PC-3 (cell line): ENCODE measurements around the gene ZNF860. TPM values are rescaled to one million over a fixed set of nuclear protein-coding genes. Genes with fewer than 3 reads are reported as not detected.

Experiments used
- ATAC-seq: fragments of 200-7000 bp; cut with Tn5 transposase; 2 replicates; pipeline ENCODE4 v1.9.1; 2020; ENCODE audit warnings: mild to moderate bottlenecking, moderate library complexity
- BruUV-seq: library from RNA; stranded (reverse); fragments of 400-500 nt; replicated peaks from 2 replicates; lab custom pipeline; 2021; lab: Mats Ljungman, UMichigan
- CTCF ChIA-PET: fragments of 300-600 bp; sonication (Branson Sonifier 250); formaldehyde crosslinking; loops from one replicate; lab custom pipeline; 2022; ENCODE audit warnings: antibody characterized with exemption; lab: Charles Lee
- POLR2A ChIA-PET: fragments of 300-600 bp; sonication (Branson Sonifier 250); formaldehyde crosslinking; loops from one replicate; lab custom pipeline; 2022; ENCODE audit warnings: antibody characterized with exemption; ENCODE audit not compliant: unreplicated experiment; lab: Charles Lee
- DNase-seq: peaks from one replicate; pipeline ENCODE4 v3.0.0-alpha.2; 2015
- H2AFZ ChIP-seq: fragments of 300-600 bp; sonication (generic); 2 replicates; pipeline ENCODE4 v1.6.0; 2016; ENCODE audit warnings: antibody characterized with exemption, low read length
- H3F3A ChIP-seq: fragments of 300-600 bp; sonication (generic); one replicate; pipeline ENCODE4 v1.6.0; 2017; ENCODE audit warnings: antibody characterized with exemption, low read length, control low read depth, mild to moderate bottlenecking; ENCODE audit not compliant: unreplicated experiment
- H3K27ac ChIP-seq: fragments of 300-600 bp; sonication (generic); 2 replicates; pipeline ENCODE4 v1.5.1; 2016; ENCODE audit warnings: mild to moderate bottlenecking, low read length
- H3K27me3 ChIP-seq: fragments of 300-600 bp; sonication (generic); 2 replicates; pipeline ENCODE4 v1.6.1; 2016; ENCODE audit warnings: low read length, mixed read lengths
- H3K36me3 ChIP-seq: fragments of 300-600 bp; sonication (generic); 2 replicates; pipeline ENCODE4 v1.6.1; 2016; ENCODE audit warnings: low read depth, mixed run types, low read length, mixed read lengths
- H3K4me1 ChIP-seq: fragments of 300-600 bp; sonication (generic); 2 replicates; pipeline ENCODE4 v1.5.1; 2016; ENCODE audit warnings: low read length; ENCODE audit not compliant: insufficient read depth
- H3K4me2 ChIP-seq: fragments of 300-600 bp; sonication (generic); 2 replicates; pipeline ENCODE4 v1.6.0; 2016; ENCODE audit warnings: low read length
- H3K4me3 ChIP-seq: fragments of 300-600 bp; sonication (generic); 2 replicates; pipeline ENCODE4 v1.5.1; 2016; ENCODE audit warnings: mild to moderate bottlenecking, low read length, mixed read lengths
- H3K79me2 ChIP-seq: fragments of 300-600 bp; sonication (generic); 2 replicates; pipeline ENCODE4 v1.6.1; 2017; ENCODE audit warnings: low read length, mixed read lengths
- H3K9ac ChIP-seq: fragments of 300-600 bp; sonication (generic); 2 replicates; pipeline ENCODE4 v1.6.0; 2016; ENCODE audit warnings: mild to moderate bottlenecking, low read length
- H3K9me2 ChIP-seq: fragments of 300-600 bp; sonication (generic); replicated peaks from 2 replicates; pipeline ENCODE4 v1.6.1; 2016; ENCODE audit warnings: mixed run types, low read length, mixed read lengths
- H3K9me3 ChIP-seq: fragments of 300-600 bp; sonication (generic); 2 replicates; pipeline ENCODE4 v1.6.1; 2016; ENCODE audit warnings: low read length, mixed read lengths
- H4K20me1 ChIP-seq: fragments of 300-600 bp; sonication (generic); 2 replicates; pipeline ENCODE4 v1.6.1; 2016; ENCODE audit warnings: low read length, mixed read lengths
- CTCF ChIP-seq: fragments of 300-600 bp; sonication (generic); conservative IDR thresholded peaks from 2 replicates; pipeline ENCODE4 v1.5.1; 2017; ENCODE audit warnings: antibody characterized with exemption, low read depth, mild to moderate bottlenecking, low read length
- EZH2 ChIP-seq: fragments of 300-600 bp; sonication (generic); IDR thresholded peaks from one replicate; pipeline ENCODE4 v1.6.1; 2017; ENCODE audit warnings: antibody characterized with exemption, mild to moderate bottlenecking, low read length; ENCODE audit not compliant: unreplicated experiment
- EZH2phosphoT487 ChIP-seq: fragments of 300-600 bp; sonication (generic); IDR thresholded peaks from 2 replicates; pipeline ENCODE4 v1.6.1; 2018; ENCODE audit warnings: mild to moderate bottlenecking, antibody characterized with exemption, low read length, borderline replicate concordance
- intact Hi-C: fragments of 100-400 bp; cut with micrococcal nuclease; formaldehyde crosslinking; loops from 2 replicates; pipeline ENCODE4 v1.9.0; 2023
- total RNA-seq: library from RNA; depleted of rRNA; stranded (reverse); fragments of >200 nt; gene quantifications from 2 replicates; pipeline ENCODE4 v1.2.3, GENCODE V29; 2014

ZNF860 gene
- total RNA-seq, 1 experiment from 2014 or later: 10.5 TPM

GRCh38 chr3:31947671-31948091 lies 33.9 kb upstream of the ZNF860 start:
- H3K27me3 ChIP-seq: no peaks in the 10 kb centered on the region
- no peak overlapping the region for H2AFZ ChIP-seq
- no TSS peak for BruUV-seq
- H3K9ac ChIP-seq: no peak overlapping the region
- ChIA-PET POLR2A (no interaction called here), CTCF (no interaction called here)
- H3K4me2 ChIP-seq: no peak overlapping the region
- TF ChIP-seq CTCF (no peak), EZH2 (no peak), EZH2phosphoT487 (no peak)
- H3F3A ChIP-seq: no peaks in the 10 kb centered on the region
- peaks cover 80% of the 10 kb centered on the region for H3K79me2 ChIP-seq
- 0 out of 2 replicates have a peak, but pooled peaks cover 3% of the 10 kb centered on the region for H3K36me3 ChIP-seq
- peaks cover 13% of the 10 kb centered on the region; the same call in 1 of the 2 replicates for H4K20me1 ChIP-seq
- intact Hi-C loops: no loop called here
- H3K27ac ChIP-seq: no peak overlapping the region
- DNase-seq (no peak), ATAC-seq (peak; percentile 12; the same call in 1 of the 2 replicates)
- H3K9me3 ChIP-seq: no peaks in the 10 kb centered on the region
- H3K9me2 ChIP-seq: no peaks in the 10 kb centered on the region
- peaks cover 8% of the 10 kb centered on the region; the same call in 1 of the 2 replicates for H3K4me1 ChIP-seq
- no peak overlapping the region for H3K4me3 ChIP-seq

GRCh38 chr3:31948280-31948679 lies 33.3 kb upstream of the ZNF860 start:
- Histone ChIP-seq H3K9me2 (no peaks in the 10 kb centered on the region), H3K36me3 (no peaks in the 10 kb centered on the region), H3F3A (no peaks in the 10 kb centered on the region), H3K9me3 (no peaks in the 10 kb centered on the region), H3K9ac (no peak overlapping the region), H3K79me2 (peaks cover 77% of the 10 kb centered on the region), H3K4me1 (peaks cover 8% of the 10 kb centered on the region; the same call in 1 of the 2 replicates), H4K20me1 (peaks cover 13% of the 10 kb centered on the region; the same call in 1 of the 2 replicates), H3K27ac (no peak overlapping the region), H3K27me3 (no peaks in the 10 kb centered on the region), H3K4me3 (no peak overlapping the region), H2AFZ (no peak overlapping the region), H3K4me2 (no peak overlapping the region)
- no peak for DNase-seq
- intact Hi-C loops: no loop called here
- ChIA-PET POLR2A (no interaction called here), CTCF (no interaction called here)
- ATAC-seq: no peak
- BruUV-seq: no TSS peak
- TF ChIP-seq EZH2 (no peak), CTCF (no peak), EZH2phosphoT487 (no peak)

GRCh38 chr3:31952205-31952604 lies 29.3 kb upstream of the ZNF860 start:
- no peaks in the 10 kb centered on the region for H3K9me3 ChIP-seq
- H3K36me3 ChIP-seq: peaks cover 5% of the 10 kb centered on the region; the same call in 1 of the 2 replicates
- H3K9ac ChIP-seq: no peak overlapping the region
- H2AFZ ChIP-seq: no peak overlapping the region
- H4K20me1 ChIP-seq: peaks cover 13% of the 10 kb centered on the region; the same call in 1 of the 2 replicates
- TF ChIP-seq EZH2 (no peak), EZH2phosphoT487 (no peak), CTCF (no peak)
- ChIA-PET POLR2A (no interaction called here), CTCF (no interaction called here)
- DNase-seq (no peak), ATAC-seq (no peak)
- peaks cover 8% of the 10 kb centered on the region; the same call in 1 of the 2 replicates for H3K4me1 ChIP-seq
- intact Hi-C loops: no loop called here
- H3K27me3 ChIP-seq: no peaks in the 10 kb centered on the region
- no peak overlapping the region for H3K4me2 ChIP-seq
- H3K79me2 ChIP-seq: peaks cover 84% of the 10 kb centered on the region
- H3K27ac ChIP-seq: no peak overlapping the region
- no peaks in the 10 kb centered on the region for H3F3A ChIP-seq
- H3K9me2 ChIP-seq: no peaks in the 10 kb centered on the region
- no peak overlapping the region for H3K4me3 ChIP-seq
- no TSS peak for BruUV-seq
